K562 (cell line): Measurements from ENCODE around the gene ETNK2. TPM values are rescaled to one million over a fixed set of nuclear protein-coding genes. Genes with fewer than 3 reads are reported as not detected.

Source experiments
- ATAC-seq: fragments of 200-7000 bp; cut with Tn5 transposase; 3 replicates; pipeline ENCODE4 v1.9.1; 2020; ENCODE audit warnings: moderate library complexity
- BruUV-seq: library from RNA; stranded (reverse); fragments of 400-500 nt; replicated peaks from 2 replicates; lab custom pipeline; 2021; lab: Mats Ljungman, UMichigan
- CTCF ChIA-PET: fragments of 300-600 bp; formaldehyde crosslinking; extraction: SDS; loops from one replicate; lab custom pipeline; 2021; ENCODE audit warnings: low intra/inter-chr PET ratio; lab: Yijun Ruan, JAX
- POLR2A ChIA-PET: fragments of 300-600, 350-650 bp; sonication (Branson Sonifier 250); formaldehyde crosslinking; extraction: SDS; loops from one replicate; lab custom pipeline; 2021; ENCODE audit warnings: antibody characterized with exemption, inconsistent platforms; lab: Yijun Ruan, JAX
- DNase-seq, 4 experiments: peaks; one replicate each; pipeline versions ENCODE4 v3.0.0 to v3.0.0-alpha.2; 2011 to 2018; ENCODE audit warnings: low spot score in 3 of 4, mixed read lengths in 3 of 4; ENCODE audit errors: extremely low read depth in 1 of 4
- FAIRE-seq: peaks from 2 replicates; lab custom pipeline; 2011; peaks lifted over from hg19 to GRCh38; lab: Jason Lieb, UNC
- H2AFZ ChIP-seq: 2 replicates; pipeline ENCODE4 v1.6.0; 2011; ENCODE audit warnings: low read depth, low read length, control low read depth, inconsistent platforms
- H3K27ac ChIP-seq: fragments of 200-600 bp; 3 replicates; pipeline ENCODE4 v1.8.0; 2011; ENCODE audit warnings: low read depth, mild to moderate bottlenecking, control low read depth, inconsistent platforms, low read length, moderate library complexity, mixed read lengths; ENCODE audit errors: extremely low read depth
- H3K27me3 ChIP-seq, 2 experiments: fragments of 300-600 bp in 1 of 2; 2 replicates in 1 of 2; 3 replicates in 1 of 2; pipeline versions ENCODE4 v1.6.0 to v1.8.0; 2011; ENCODE audit warnings: inconsistent platforms in 2 of 2, low read length in 2 of 2, mild to moderate bottlenecking in 1 of 2, mixed read lengths in 1 of 2, moderate library complexity in 1 of 2; ENCODE audit not compliant: control insufficient read depth in 2 of 2, insufficient read depth in 2 of 2
- H3K36me3 ChIP-seq: fragments of 300-600 bp; 3 replicates; pipeline ENCODE4 v1.8.0; 2011; ENCODE audit warnings: mild to moderate bottlenecking, low read length, inconsistent platforms; ENCODE audit not compliant: control insufficient read depth, insufficient read depth
- H3K4me1 ChIP-seq, 2 experiments: fragments of 200-600 bp in 1 of 2; replicated peaks in 1 of 2; 2 replicates in 1 of 2; 3 replicates in 1 of 2; pipeline versions ENCODE4 v1.5.1 to v1.8.0; 2011; ENCODE audit warnings: inconsistent platforms in 2 of 2, low read length in 2 of 2, mild to moderate bottlenecking in 1 of 2, mixed read lengths in 1 of 2, moderate library complexity in 1 of 2; ENCODE audit not compliant: control insufficient read depth in 2 of 2, insufficient read depth in 2 of 2
- H3K4me2 ChIP-seq: 2 replicates; pipeline ENCODE4 v1.6.1; 2011; ENCODE audit warnings: low read length, control low read depth, inconsistent platforms, mixed read lengths; ENCODE audit not compliant: insufficient read depth
- H3K4me3 ChIP-seq: fragments of 200-600 bp; sonication (generic), shearing (Covaris generic); 2 replicates; pipeline ENCODE4 v1.5.1; 2016; ENCODE audit warnings: control low read depth, inconsistent platforms
- H3K79me2 ChIP-seq: fragments of 200-600 bp; 3 replicates; pipeline ENCODE4 v1.8.0; 2011; ENCODE audit warnings: low read length, inconsistent platforms; ENCODE audit not compliant: control insufficient read depth, insufficient read depth
- H3K9ac ChIP-seq, 2 experiments: 2 replicates each; pipeline versions ENCODE4 v1.6.0 to v1.6.1; 2011; ENCODE audit warnings: low read depth in 2 of 2, low read length in 2 of 2, control low read depth in 1 of 2, inconsistent platforms in 1 of 2, mild to moderate bottlenecking in 1 of 2, mixed read lengths in 1 of 2; ENCODE audit not compliant: insufficient read depth in 1 of 2
- H3K9me1 ChIP-seq: one replicate; pipeline ENCODE4 v1.6.0; 2011; ENCODE audit warnings: inconsistent platforms, mild to moderate bottlenecking, low read length, moderate library complexity; ENCODE audit not compliant: control insufficient read depth, insufficient read depth
- H3K9me3 ChIP-seq: replicated peaks from 2 replicates; pipeline ENCODE4 v1.5.1; 2011; ENCODE audit warnings: low read depth, low read length, inconsistent platforms; ENCODE audit not compliant: control insufficient read depth, insufficient read depth
- H4K20me1 ChIP-seq: replicated peaks from 2 replicates; pipeline ENCODE4 v1.6.1; 2011; ENCODE audit warnings: low read length, inconsistent platforms, mixed read lengths; ENCODE audit not compliant: control insufficient read depth, insufficient read depth
- BHLHE40 ChIP-seq: IDR thresholded peaks from 2 replicates; pipeline ENCODE4 v1.6.1; 2011; ENCODE audit warnings: low read length, improper control_type of control experiment
- MBD2 ChIP-seq: sonication (generic); IDR thresholded peaks from 2 replicates; pipeline ENCODE4 v1.6.1; 2016; ENCODE audit warnings: low read depth, borderline replicate concordance
- MEF2D ChIP-seq: conservative IDR thresholded peaks from 2 replicates; pipeline ENCODE4 v1.6.1; 2016; ENCODE audit warnings: low read depth, missing genetic modification characterization, missing compliant biosample characterization
- WGBS: fragments of 100-300 bp; shearing (Covaris generic); methylation state at CpG from one replicate; pipeline ENCODE4 v1.1.6; 2016; ENCODE audit warnings: low coverage, mixed read lengths; ENCODE audit not compliant: insufficient coverage; ENCODE audit errors: missing lambda C conversion rate; 5-methylcytosine and 5-hydroxymethylcytosine counted together
- in situ Hi-C: fragments of 300-500 bp; cut with MboI; formaldehyde crosslinking; loops from 4 replicates; pipeline ENCODE4 v1.15.0; 2018; ENCODE audit warnings: inconsistent platforms, mixed read lengths
- intact Hi-C: fragments of 100-400 bp; cut with micrococcal nuclease; formaldehyde crosslinking; loops from 2 replicates; pipeline ENCODE4 v1.14.2; 2022
- polyA plus RNA-seq, 8 experiments: library from polyadenylated mRNA; depleted of rRNA in 4 of 8; stranded (reverse) in 5 of 8; unstranded in 3 of 8; fragments of >200 nt; fragmentation: Nextera tagmentation in 2 of 8; fragmentation: Illumina TruSeq in 1 of 8; extraction: Ambion mirVana in 2 of 8; extraction: Trizol in 1 of 8; gene quantifications; 2 replicates each; pipeline versions ENCODE4 v1.2.1 to v1.2.3, GENCODE V29; 2011 to 2014; ENCODE audit warnings: inconsistent platforms in 1 of 8, missing spikeins in 1 of 8
- total RNA-seq, 7 experiments: library from RNA; depleted of rRNA in 6 of 7; stranded (reverse); fragments of >200 nt in 6 of 7; fragmentation: Illumina TruSeq in 2 of 7; extraction: Trizol in 2 of 7; gene quantifications; 2 replicates each; pipeline versions ENCODE4 v1.2.1 to v1.2.3, GENCODE V29; 2011 to 2021; ENCODE audit warnings: low replicate concordance in 1 of 7
- TF ChIP-seq, protein P1 (sequence below): fragments of 250-450 bp; sonication (Bioruptor Pico); IDR thresholded peaks from 2 replicates; pipeline ENCODE4 v1.6.1; 2021; ENCODE audit warnings: mild to moderate bottlenecking
- TF ChIP-seq, protein P2 (sequence below): sonication (generic); formaldehyde crosslinking; IDR thresholded peaks from 2 replicates; pipeline ENCODE4 v1.8.0; 2022; ENCODE audit warnings: missing genetic modification reagents, mild to moderate bottlenecking, borderline replicate concordance

ETNK2 gene
- total and polyA plus RNA-seq, 9 of the 15 experiments (the other 6 are each of a cell fraction or from before 2014, with no cell fraction given) = 0.03 to 0.38 (median 0.13) TPM; not detected in 4

- Histone ChIP-seq H3K9me1 (no peaks in the 10 kb centered on the region), H4K20me1 (peaks cover 4% of the 10 kb centered on the region; the same call in 1 of the 2 replicates), H3K4me2 (no peak overlapping the region), H3K27ac (no peak overlapping the region), H3K27me3 (peaks cover 37 to 56% of the 10 kb centered on the region in 2 experiments; a peak in 4 of 5 replicates), H3K36me3 (no peaks in the 10 kb centered on the region), H2AFZ (no peak overlapping the region), H3K79me2 (no peaks in the 10 kb centered on the region), H3K9ac (no peak overlapping the region; a peak in 1 of 4 replicates), H3K4me3 (no peak overlapping the region), H3K9me3 (no peaks in the 10 kb centered on the region), H3K4me1 (peaks cover 0 to 15% of the 10 kb centered on the region in 2 experiments; a peak in 2 of 5 replicates)
- ChIA-PET CTCF (interaction anchor here (3.2 kb wide), 1 partner anchor 256 kb away, joined by 35 read pairs; no protein-coding TSS in a partner anchor), POLR2A (no interaction called here)
- no peak for ATAC-seq
- TF ChIP-seq MEF2D (tag) (no peak), MBD2 (no peak), BHLHE40 (no peak)
- TF ChIP-seq, protein P1, sequence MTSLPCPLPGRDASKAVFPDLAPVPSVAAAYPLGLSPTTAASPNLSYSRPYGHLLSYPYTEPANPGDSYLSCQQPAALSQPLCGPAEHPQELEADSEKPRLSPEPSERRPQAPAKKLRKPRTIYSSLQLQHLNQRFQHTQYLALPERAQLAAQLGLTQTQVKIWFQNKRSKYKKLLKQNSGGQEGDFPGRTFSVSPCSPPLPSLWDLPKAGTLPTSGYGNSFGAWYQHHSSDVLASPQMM (CRISPR knock-in tag) = no peak
- TF ChIP-seq, protein P2, sequence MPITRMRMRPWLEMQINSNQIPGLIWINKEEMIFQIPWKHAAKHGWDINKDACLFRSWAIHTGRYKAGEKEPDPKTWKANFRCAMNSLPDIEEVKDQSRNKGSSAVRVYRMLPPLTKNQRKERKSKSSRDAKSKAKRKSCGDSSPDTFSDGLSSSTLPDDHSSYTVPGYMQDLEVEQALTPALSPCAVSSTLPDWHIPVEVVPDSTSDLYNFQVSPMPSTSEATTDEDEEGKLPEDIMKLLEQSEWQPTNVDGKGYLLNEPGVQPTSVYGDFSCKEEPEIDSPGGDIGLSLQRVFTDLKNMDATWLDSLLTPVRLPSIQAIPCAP = no peak
- no peak for DNase-seq
- in situ Hi-C loops = loop anchor here (5.0 kb wide), 1 partner anchor 264 kb away; the partner anchor contains the start of gene SNRPE
- 17% methylated on average over 8 of the region's 8 CpGs for WGBS
- FAIRE-seq = no peak
- intact Hi-C loops = loop anchor here (5.0 to 10.0 kb wide), 2 partner anchors 502 to 619 kb away; partner anchors contain the start of gene ATP2B4
- BruUV-seq = no TSS peak
Measured at GRCh38 chr1:204126386-204126785, 25.5 kb downstream of the ETNK2 start.
